Nephron progenitor cell (in vitro differentiated cells): Measurements from ENCODE around the gene PYGB.
"Not testable (repeated sequence)": the region's sequence is repeated elsewhere in the genome, so short reads cannot be mapped to it uniquely, and the experiment has no call there.

Experiments
- DNase-seq: peaks from one replicate; pipeline ENCODE4 v3.0.0; 2021
- H3K27ac Mint-ChIP-seq: 2 replicates; pipeline ENCODE4 v1.8.0; 2021; ENCODE audit warnings: mild to moderate bottlenecking, moderate library complexity, mixed read lengths
- H3K27me3 Mint-ChIP-seq: 2 replicates; pipeline ENCODE4 v1.8.0; 2021; ENCODE audit warnings: mild to moderate bottlenecking, low read depth, mixed read lengths; ENCODE audit not compliant: poor library complexity
- H3K36me3 Mint-ChIP-seq: 2 replicates; pipeline ENCODE4 v1.8.0; 2021; ENCODE audit warnings: low read depth, mixed read lengths
- H3K4me1 Mint-ChIP-seq: 2 replicates; pipeline ENCODE4 v1.8.0; 2021; ENCODE audit warnings: mixed read lengths
- H3K4me3 Mint-ChIP-seq: 2 replicates; pipeline ENCODE4 v1.8.0; 2021; ENCODE audit warnings: mild to moderate bottlenecking, moderate library complexity, mixed read lengths
- H3K9me3 Mint-ChIP-seq: 2 replicates; pipeline ENCODE4 v1.8.0; 2021; ENCODE audit warnings: mild to moderate bottlenecking, moderate library complexity, mixed read lengths
- TF ChIP-seq, protein P1 (sequence below): fragments of 200-600 bp; sonication (generic); IDR thresholded peaks from 2 replicates; pipeline ENCODE4 v1.5.0; 2021; ENCODE audit warnings: antibody characterized with exemption

Gene PYGB

DNA sequence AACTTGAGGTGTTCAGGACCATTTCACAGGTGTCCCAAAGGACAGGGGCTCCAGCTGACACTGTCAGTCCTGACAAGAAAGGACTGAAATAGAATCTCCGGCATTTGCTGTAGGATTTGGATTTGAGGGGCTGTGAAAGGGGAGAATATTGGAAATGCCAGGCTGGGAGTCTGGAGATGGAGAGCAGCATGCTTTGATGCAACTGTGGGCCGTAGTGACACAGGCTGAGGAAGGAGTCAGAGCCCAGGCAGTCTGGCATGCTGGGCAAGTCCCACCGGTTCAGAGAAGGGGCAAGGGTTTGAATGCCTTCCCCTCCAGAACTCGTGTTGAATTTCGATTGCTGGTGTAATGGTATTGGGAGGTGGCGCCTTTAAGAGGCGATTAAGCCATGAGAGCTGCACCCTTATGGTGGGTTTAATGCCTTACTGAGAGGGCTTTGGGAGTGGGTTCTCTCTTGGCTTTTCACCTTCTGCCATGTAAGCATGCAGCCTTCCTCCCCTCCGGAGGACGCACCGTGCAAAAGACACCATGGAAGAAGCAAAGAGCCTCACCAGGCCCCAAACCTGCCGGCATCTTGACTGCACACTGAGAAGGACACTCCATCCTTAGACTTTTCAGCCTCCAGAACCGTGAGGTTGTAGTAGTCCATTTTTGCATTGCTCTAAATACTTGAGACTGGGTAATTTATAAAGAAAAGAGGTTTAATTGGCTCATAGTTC, 9.4 kb upstream of the PYGB start:
- peaks cover 27% of the 10 kb centered on the region for H3K4me1 Mint-ChIP-seq
- peaks cover 1% of the 10 kb centered on the region for H3K36me3 Mint-ChIP-seq
- TF ChIP-seq, protein P1, sequence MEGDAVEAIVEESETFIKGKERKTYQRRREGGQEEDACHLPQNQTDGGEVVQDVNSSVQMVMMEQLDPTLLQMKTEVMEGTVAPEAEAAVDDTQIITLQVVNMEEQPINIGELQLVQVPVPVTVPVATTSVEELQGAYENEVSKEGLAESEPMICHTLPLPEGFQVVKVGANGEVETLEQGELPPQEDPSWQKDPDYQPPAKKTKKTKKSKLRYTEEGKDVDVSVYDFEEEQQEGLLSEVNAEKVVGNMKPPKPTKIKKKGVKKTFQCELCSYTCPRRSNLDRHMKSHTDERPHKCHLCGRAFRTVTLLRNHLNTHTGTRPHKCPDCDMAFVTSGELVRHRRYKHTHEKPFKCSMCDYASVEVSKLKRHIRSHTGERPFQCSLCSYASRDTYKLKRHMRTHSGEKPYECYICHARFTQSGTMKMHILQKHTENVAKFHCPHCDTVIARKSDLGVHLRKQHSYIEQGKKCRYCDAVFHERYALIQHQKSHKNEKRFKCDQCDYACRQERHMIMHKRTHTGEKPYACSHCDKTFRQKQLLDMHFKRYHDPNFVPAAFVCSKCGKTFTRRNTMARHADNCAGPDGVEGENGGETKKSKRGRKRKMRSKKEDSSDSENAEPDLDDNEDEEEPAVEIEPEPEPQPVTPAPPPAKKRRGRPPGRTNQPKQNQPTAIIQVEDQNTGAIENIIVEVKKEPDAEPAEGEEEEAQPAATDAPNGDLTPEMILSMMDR: no peak
- H3K9me3 Mint-ChIP-seq: peaks cover 3% of the 10 kb centered on the region
- no peak for DNase-seq
- H3K27me3 Mint-ChIP-seq: peaks cover 19% of the 10 kb centered on the region
- no peak overlapping the region for H3K27ac Mint-ChIP-seq
- H3K4me3 Mint-ChIP-seq: no peak overlapping the region

- DNase-seq: no peak
- Mint-ChIP-seq H3K9me3 (peaks cover 8% of the 10 kb centered on the region), H3K27me3 (peaks cover 23% of the 10 kb centered on the region), H3K4me1 (peaks cover 15% of the 10 kb centered on the region), H3K36me3 (peaks cover 5% of the 10 kb centered on the region), H3K4me3 (no peak overlapping the region), H3K27ac (no peak overlapping the region)
- TF ChIP-seq, protein P1: no peak
Observed at GRCh38 chr20:25239387-25240370, 8.2 kb upstream of the PYGB start.

DNA sequence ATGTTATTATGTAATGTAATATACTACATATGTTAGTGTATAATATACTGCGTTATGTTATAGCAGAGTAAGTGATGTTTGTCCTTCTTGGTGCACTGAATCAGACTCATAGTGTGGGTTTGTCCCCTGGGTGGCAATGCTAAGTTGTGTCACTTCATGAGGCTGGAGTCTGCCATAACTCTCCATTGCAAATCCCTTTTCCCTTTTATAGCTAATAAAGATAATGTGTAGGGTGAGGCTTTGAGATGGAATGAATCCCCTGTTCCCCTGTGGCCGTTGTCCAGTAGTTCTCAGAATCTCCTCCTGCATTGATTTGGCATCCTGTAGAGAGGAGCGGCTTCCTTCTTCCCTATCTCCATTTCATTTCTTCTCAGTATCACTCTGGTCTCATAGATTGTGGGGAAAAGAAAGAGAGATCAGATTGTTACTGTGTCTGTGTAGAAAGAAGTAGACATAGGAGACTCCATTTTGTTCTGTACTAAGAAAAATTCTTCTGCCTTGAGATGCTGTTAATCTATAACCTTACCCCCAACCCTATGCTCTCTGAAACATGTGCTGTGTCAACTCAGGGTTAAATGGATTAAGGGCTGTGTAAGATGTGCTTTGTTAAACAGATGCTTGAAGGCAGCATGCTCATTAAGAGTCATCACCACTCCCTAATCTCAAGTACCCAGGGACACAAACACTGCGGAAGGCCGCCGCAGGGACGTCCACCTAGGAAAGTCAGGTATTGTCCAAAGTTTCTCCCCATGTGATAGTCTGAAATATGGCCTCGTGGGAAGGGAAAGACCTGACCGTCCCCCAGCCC, 6.8 kb upstream of the PYGB start:
- H3K4me3 Mint-ChIP-seq, DNase-seq, H3K36me3 Mint-ChIP-seq, H3K27ac Mint-ChIP-seq, H3K9me3 Mint-ChIP-seq: not testable (repeated sequence)
- H3K27me3 Mint-ChIP-seq: peaks cover 26% of the 10 kb centered on the region
- H3K4me1 Mint-ChIP-seq: peaks cover 20% of the 10 kb centered on the region

GRCh38 chr20:25241659-25241955, 6.3 kb upstream of the PYGB start:
- not testable (repeated sequence) for H3K4me3 Mint-ChIP-seq, H3K36me3 Mint-ChIP-seq, H3K27ac Mint-ChIP-seq, H3K9me3 Mint-ChIP-seq, DNase-seq
- peaks cover 32% of the 10 kb centered on the region for H3K27me3 Mint-ChIP-seq
- H3K4me1 Mint-ChIP-seq: peaks cover 26% of the 10 kb centered on the region

DNA sequence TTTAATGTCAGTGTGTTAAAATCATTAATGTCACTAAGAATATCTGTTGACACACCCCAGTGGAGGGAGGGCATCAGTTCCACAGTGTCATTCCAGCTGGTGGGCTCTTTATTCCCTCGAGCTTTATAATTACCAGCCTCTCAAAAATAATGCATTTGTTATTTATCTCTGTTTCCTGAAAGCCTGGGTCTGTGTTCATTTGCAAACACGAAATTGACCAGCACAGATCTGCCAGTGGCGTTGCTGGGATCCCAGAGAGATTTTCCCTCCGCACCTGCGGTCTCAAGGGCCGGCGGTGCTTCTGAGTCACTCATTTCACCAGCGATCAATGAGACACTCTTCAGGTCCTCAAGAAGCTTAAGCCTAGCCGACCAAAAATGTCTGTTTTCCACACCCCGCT, 5.7 kb upstream of the PYGB start:
- DNase-seq: no peak
- TF ChIP-seq, protein P1: no peak
- H3K36me3 Mint-ChIP-seq: peaks cover 5% of the 10 kb centered on the region
- peaks cover 32% of the 10 kb centered on the region for H3K4me1 Mint-ChIP-seq
- H3K9me3 Mint-ChIP-seq: peaks cover 8% of the 10 kb centered on the region
- H3K4me3 Mint-ChIP-seq: no peak overlapping the region
- H3K27ac Mint-ChIP-seq: no peak overlapping the region
- peaks cover 33% of the 10 kb centered on the region for H3K27me3 Mint-ChIP-seq

DNA sequence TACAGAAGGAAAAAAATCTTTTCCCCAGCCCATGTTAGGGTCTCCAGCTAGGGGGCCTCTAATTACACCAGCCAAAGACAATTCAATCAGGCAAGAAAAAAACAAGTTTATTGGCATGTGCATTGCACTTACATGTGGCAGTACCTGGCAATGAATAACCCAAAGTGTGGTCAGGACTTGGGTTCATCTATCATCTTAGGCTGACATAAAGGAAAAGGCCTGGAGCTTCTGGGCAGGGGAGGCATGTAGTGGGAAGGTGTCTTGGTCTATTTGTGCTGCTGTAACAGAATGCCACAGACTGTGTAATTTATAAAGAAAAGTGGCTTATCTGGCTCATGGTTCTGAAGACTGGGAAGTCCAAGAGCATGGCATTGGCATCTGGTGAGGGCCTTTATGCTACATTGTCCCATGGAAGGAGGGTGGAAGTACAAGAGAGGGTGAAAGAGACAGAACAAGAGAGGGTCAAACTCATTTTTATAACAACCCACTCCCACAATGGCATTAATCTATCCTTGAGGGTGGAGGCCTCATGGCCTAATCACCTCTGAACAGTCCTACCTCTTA, 4.4 kb upstream of the PYGB start:
- Mint-ChIP-seq H3K9me3 (peaks cover 8% of the 10 kb centered on the region), H3K27me3 (peaks cover 33% of the 10 kb centered on the region), H3K4me1 (peaks cover 33% of the 10 kb centered on the region), H3K4me3 (no peak overlapping the region), H3K36me3 (peaks cover 5% of the 10 kb centered on the region), H3K27ac (peak overlapping the region; percentile 82)
- TF ChIP-seq, protein P1: no peak
- no peak for DNase-seq
